NOMO-1 treated with DMSO at 0.1 percent for 48 hours (cell line): Measurements from ENCODE around the gene TICAM2.
"Not testable (repeated sequence)": the region's sequence is repeated elsewhere in the genome, so short reads cannot be mapped to it uniquely, and the experiment has no call there.

Source experiments
- DNase-seq: peaks from one replicate; lab custom pipeline; 2025; ENCODE audit not compliant: unreplicated experiment; lab: John Stamatoyannopoulos, UW

Gene TICAM2

GRCh38 chr5:115601701-115602590 is at the start of gene TICAM2:
Gene TICAM2, minus strand, starts transcription at chr5:115602479. Its CDS starts 21,223 bp downstream, at chr5:115581256.
- DNase-seq = peak; percentile 74

GRCh38 chr5:115649541-115649940 is 47.3 kb upstream of the TICAM2 start:
- DNase-seq = no peak

DNA sequence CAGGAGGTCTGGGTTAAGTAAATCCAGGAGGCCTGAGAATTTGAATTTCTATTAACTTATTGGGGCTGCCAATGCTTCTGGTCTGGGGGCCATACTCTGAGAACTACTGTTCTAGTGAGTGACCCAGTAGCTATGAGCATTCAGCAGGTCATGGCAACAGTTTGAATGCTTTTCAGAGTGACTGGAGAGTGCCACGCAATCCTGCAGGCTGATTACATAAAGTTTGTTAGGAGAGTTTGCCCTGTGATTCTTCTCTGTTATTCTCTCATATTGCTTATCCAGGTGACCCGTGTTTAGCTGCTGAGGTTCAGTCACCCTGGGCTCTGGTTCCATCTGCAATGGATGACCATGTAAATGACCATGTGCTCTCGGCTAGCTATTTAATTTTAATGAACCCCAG is 45.8 kb upstream of the TICAM2 start:
- no peak for DNase-seq

- not testable (repeated sequence) for DNase-seq
Observed at GRCh38 chr5:115645386-115645785, 43.1 kb upstream of the TICAM2 start.

DNA sequence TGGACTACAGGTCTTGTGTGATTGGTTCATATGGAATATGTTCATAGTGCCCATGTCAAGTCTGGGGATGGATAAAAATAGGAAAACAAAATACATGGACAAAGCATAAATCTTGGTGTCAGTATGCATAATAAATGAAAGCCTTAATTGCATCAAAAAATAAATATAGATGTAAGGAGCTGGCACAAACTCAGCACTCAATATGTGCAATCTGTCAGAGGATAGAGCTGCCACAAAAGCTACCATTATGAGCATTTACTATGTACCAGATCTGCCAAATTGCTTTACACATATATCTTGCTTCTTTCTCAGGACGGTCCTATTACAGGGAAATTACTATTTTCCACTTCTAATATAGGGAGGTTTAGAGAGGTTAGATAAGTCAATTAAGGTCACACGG is 41.8 kb upstream of the TICAM2 start:
- DNase-seq = no peak

- DNase-seq = no peak
Observed at GRCh38 chr5:115641948-115642347, 39.7 kb upstream of the TICAM2 start.

- no peak for DNase-seq
Observed at GRCh38 chr5:115640274-115640673, 38.0 kb upstream of the TICAM2 start.

- DNase-seq = no peak
Observed at GRCh38 chr5:115639377-115639776, 37.1 kb upstream of the TICAM2 start.

- DNase-seq = no peak
Observed at GRCh38 chr5:115637507-115637906, 35.2 kb upstream of the TICAM2 start.

GRCh38 chr5:115636008-115636407 is 33.7 kb upstream of the TICAM2 start:
- DNase-seq = no peak

DNA sequence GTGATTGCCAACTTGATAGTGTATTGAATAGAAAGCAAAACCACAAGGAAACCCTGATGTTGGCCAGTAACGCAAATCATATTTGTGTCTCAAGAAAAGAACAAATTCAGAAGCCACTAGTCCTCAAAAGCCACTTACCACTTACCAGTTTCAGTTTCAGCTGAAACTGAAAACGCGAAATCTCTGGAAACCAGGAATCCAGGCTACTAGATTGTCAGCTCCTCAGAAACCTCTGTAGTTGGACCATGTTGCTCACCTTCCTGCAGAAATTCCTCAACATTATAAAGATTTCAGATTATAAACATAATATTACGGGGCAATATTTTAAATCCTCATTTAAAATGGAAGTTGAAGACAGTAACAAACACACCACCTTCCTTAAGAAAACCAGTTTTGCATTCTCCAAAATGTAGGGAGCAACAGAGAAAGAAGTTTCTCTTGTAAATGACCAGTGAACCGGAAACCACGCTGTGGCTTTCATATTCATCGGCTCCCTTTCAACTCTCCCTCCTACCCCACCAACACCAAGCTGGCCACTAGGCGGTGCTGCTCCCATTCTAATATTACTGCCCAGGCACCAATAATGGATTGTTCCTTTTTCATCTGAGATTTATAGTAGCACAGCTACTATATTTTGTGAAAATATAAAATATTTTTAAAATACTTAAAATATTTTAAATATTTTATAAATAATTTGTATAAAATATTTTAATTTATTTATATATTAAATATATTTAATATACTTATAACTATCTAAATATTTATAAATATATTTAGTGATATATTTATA is 32.3 kb upstream of the TICAM2 start:
- DNase-seq = peak; percentile 91

DNA sequence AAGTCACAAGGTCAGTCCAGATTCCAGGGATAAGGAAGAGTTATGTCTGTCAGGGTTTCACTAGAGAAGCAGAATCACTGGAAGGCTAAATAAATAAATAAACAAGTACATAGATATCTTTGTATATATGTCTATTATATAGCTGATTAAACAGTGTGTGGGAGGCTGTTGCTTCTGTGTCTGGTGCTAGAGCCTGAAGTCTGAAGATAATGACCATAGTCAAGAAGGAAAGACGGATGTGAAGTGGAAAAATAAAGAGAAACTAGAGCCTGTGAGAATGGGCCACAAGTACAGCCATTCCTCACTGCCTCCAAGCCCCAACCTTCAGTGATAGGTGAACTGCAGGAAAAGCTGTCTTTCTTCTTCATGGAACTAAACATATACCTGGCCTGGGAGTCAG is 27.6 kb upstream of the TICAM2 start:
- no peak for DNase-seq

DNA sequence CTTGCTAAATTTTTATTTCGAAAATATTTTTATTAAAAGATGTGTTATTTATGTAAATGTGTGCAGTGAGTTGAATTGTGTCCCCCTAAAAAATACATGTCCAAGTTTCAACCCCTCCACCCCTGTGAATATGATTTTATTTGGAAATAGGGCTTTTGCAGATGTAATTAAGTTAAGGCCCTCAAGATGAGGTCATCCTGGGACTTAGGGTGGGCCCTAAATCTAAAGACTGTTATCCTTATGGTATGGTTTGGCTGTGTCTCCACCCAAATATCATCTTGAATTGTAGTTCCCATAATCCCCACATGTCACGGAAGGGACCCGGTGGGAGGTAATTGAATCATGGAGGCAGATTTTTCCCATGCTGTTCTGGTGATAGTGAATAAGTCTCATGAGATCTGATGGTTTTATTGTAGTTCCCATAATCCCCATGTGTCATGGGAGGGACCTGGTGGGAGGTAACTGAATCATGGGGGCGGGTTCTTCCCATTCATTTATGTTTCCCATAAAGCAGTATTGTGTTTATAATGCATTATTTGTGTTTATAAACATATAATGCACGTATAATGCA is 25.1 kb upstream of the TICAM2 start:
- no peak for DNase-seq

DNA sequence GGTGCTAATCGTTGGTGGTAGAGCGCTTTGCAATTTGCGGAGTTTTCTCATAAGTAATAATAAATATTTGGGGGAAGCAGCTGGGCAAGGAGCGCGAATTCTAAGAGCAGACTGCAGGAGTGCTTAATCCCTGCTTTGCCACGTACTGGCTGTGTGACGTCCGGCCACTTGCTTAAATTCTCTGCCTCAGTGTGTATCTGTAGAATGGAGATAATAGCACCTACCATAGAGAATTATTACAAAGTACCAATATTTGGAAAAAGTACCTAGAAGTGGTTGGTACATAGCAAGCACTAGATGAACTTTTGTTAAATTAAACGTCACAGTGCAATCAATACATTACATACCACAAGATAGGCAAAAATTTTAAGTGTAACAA is 24.2 kb upstream of the TICAM2 start:
- no peak for DNase-seq

DNA sequence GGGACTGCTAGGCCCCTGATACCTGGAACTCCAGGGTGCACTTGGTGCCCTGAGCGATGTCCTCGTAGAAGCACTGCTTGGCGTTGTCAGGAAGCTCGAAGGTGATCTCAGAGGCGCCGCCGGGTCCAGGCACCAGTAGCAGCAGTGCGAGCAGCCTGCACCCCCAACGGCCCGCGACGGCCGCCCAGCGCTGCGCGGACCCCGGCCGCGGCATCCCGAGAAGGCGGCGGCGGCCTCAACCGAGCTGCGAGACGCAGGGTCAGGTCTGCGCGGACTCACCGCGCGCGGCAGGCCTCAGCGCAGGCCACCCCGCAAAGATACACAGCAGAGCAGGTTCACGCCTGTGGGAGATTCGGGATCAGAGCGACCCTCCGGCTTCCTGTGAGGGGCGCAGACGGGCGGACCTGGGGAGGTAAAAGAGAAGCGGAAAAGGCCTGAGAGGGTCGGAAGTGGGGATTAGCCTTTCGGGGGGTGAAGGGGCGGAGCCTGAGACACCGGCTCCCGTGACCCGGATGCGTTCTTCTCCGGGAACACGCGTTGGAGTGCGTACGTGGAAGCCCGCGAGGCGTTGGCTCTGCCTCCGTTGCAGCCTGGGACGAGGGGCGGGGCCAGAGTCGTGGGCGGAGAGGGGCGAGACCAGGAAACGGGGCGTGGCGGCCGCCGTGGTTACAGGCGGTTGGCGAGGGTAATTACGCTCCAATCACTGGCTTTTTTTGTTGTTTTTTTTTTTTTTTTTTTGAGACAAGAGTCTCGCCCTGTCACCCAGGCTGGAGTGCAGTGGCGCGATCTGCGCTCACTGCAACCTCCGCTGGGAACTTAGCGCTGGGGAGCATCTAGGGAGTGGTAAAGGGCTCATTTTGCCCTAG is 23.5 kb upstream of the TICAM2 start, which contains the start of gene TMED7:
TMED7 (minus strand) TSS at position 458 of the 866 bp plus-strand sequence; CDS start at position 214, 244 bp downstream.
- peak; percentile 98 for DNase-seq

GRCh38 chr5:115624994-115625393 is 22.7 kb upstream of the TICAM2 start:
- DNase-seq = no peak

DNA sequence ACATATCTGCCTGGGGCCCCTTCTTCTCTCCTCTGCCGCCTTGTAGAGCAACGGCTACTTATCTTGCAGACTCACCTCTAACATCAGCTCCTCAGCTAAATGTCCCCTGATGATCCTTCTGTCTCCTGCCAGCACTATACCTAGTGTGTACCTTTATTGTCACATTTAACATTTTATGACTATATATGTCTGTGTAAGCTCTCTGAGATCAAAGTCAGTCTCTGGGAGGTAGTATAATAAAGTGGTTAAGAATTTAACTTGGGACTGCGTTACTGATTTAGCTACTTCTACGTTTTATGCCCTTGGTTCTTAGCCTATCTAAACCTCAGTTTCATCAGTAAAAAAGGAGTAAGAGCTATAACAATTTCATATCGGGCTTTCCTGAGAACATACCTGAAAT is 21.4 kb upstream of the TICAM2 start:
- no peak for DNase-seq

DNA sequence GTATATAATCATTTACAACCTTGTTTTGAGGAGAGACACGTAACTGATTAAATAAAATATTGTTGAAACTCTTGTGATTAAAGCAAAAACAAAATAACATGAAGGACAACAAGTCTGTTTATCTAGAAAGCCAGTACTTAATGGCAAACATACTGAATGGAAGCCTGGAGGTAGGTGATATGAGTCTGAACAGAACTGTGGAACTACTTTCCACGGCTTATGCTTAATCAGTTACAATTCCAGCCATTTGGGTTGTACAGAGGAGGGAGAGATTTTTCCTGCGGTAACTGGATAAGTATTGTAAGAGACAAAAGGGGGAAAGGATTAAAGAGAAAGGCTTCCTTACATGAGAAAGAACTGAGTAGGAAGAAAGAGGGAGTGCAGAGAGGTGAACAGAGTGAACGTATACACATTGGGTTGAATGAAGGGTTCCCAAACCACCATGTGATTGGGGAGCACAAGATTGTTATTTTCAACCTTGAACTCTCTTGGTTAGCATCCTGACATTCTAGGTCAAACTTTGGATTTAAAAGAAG is 19.2 kb upstream of the TICAM2 start:
- DNase-seq = no peak

- no peak for DNase-seq
Observed at GRCh38 chr5:115616892-115617291, 14.6 kb upstream of the TICAM2 start.

DNA sequence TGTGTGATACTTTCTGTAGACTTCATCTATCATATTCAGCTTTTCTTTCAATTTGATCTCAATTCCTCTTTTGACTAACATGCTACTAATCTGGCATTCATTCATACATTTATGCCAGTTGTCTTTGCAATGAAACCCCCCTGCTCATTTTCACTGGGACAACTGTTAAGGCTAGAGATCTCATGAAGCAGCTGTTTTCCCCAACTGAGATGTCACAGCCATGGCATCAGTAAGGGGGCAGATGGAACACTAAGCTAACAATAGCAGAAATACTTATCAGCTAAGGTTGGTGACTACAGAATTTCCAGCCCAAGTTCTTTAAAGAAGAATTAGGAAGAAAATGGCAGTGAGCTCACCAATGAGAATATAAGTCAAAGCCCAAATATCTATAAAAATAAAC is 14.2 kb upstream of the TICAM2 start:
- DNase-seq = no peak
